Measurements from ENCODE around the gene PTPN1. TPM values are rescaled to one million over a fixed set of nuclear protein-coding genes. Genes with fewer than 3 reads are reported as not detected.

PTPN1 gene
- total and polyA plus RNA-seq, 2 of the 13 experiments (the other 11 are each of a cell fraction or from before 2014, with no cell fraction given), result 17.7 to 37.2 TPM

- TF ChIP-seq ZNF556 (CRISPR knock-in tag; IDR thresholded peaks at IDR 0.05; ENCODE audit: borderline replicate concordance) (0 out of 2 replicates have a peak, but pooled peaks have one; percentile 3), RORA (CRISPR knock-in tag; IDR thresholded peaks at IDR 0.05) (no peak), ZFP36 (IDR thresholded peaks at IDR 0.05; ENCODE audit: borderline replicate concordance, low read depth, low read length, partially characterized antibody) (no peak), ZNF33B (CRISPR knock-in tag; IDR thresholded peaks at IDR 0.05) (no peak), ZNF121 (CRISPR knock-in tag; IDR thresholded peaks at IDR 0.05) (no peak), DRAP1 (CRISPR knock-in tag; IDR thresholded peaks at IDR 0.05) (0 out of 2 replicates have a peak, but pooled peaks have one; percentile 17), ZNF607 (CRISPR knock-in tag; IDR thresholded peaks at IDR 0.05; ENCODE audit: borderline replicate concordance) (no peak), TARDBP (CRISPR knock-in tag; IDR thresholded peaks at IDR 0.05) (no peak), ZNF124 (CRISPR knock-in tag; IDR thresholded peaks at IDR 0.05) (no peak), ZNF781 (CRISPR knock-in tag; IDR thresholded peaks at IDR 0.05; ENCODE audit: borderline replicate concordance, not compliant biosample characterization) (no peak), RNF2 (conservative IDR thresholded peaks at IDR 0.05; ENCODE audit: low read depth) (no peak), KMT2B (CRISPR knock-in tag; IDR thresholded peaks at IDR 0.05) (no peak), FOXA3 (CRISPR knock-in tag; IDR thresholded peaks at IDR 0.05) (0 out of 2 replicates have a peak, but pooled peaks have one; percentile 23), NCOA5 (CRISPR knock-in tag; IDR thresholded peaks at IDR 0.05) (no peak), STAT6 (CRISPR knock-in tag; IDR thresholded peaks at IDR 0.05; ENCODE audit: borderline replicate concordance) (no peak), SMAD3 (CRISPR knock-in tag; IDR thresholded peaks at IDR 0.05) (0 out of 2 replicates have a peak, but pooled peaks have one; percentile 32), ZNF431 (CRISPR knock-in tag; IDR thresholded peaks at IDR 0.05; ENCODE audit: borderline replicate concordance, low read depth) (no peak), NAIF1 (CRISPR knock-in tag; IDR thresholded peaks at IDR 0.05; ENCODE audit: borderline replicate concordance) (no peak), POLR2AphosphoS5 (IDR thresholded peaks at IDR 0.05; ENCODE audit: low read depth, low read length) (no peak), MLLT10 (CRISPR knock-in tag; IDR thresholded peaks at IDR 0.05) (no peak), SIN3A (IDR thresholded peaks at IDR 0.05; ENCODE audit: borderline replicate concordance, low read depth, low read length) (no peak), RARG (CRISPR knock-in tag; IDR thresholded peaks at IDR 0.05; ENCODE audit: low read depth) (no peak), ZNF263 (CRISPR knock-in tag; IDR thresholded peaks at IDR 0.05) (no peak), XRCC5 (optimal IDR thresholded peaks at IDR 0.05; ENCODE audit: low read length) (peak; percentile 92), ZNF234 (CRISPR knock-in tag; conservative IDR thresholded peaks at IDR 0.05) (no peak), KLF6 (CRISPR knock-in tag; IDR thresholded peaks at IDR 0.05) (0 out of 2 replicates have a peak, but pooled peaks have one; percentile 46)
These were observed 65.9 kb downstream of the PTPN1 start (continued) for GRCh38 chr20:50575865-50576720.
